GM12878 (cell line): ENCODE measurements around the gene MDK. TPM values are rescaled to one million over a fixed set of nuclear protein-coding genes. Genes with fewer than 3 reads are reported as not detected.

ENCODE experiments used
- ATAC-seq: fragments of 200-7000 bp; cut with Tn5 transposase; 3 replicates; pipeline ENCODE4 v1.9.1; 2020; ENCODE audit warnings: mild to moderate bottlenecking, moderate library complexity
- BruUV-seq: library from RNA; stranded (reverse); fragments of 400-500 nt; replicated peaks from 2 replicates; lab custom pipeline; 2021; lab: Mats Ljungman, UMichigan
- CTCF ChIA-PET: fragments of 300-600 bp; sonication (Branson Sonifier 250); formaldehyde crosslinking; extraction: SDS; loops from one replicate; lab custom pipeline; 2021; ENCODE audit warnings: inconsistent platforms; lab: Yijun Ruan, JAX
- POLR2A ChIA-PET: fragments of 350-600 bp; formaldehyde crosslinking; extraction: SDS; loops from one replicate; lab custom pipeline; 2021; ENCODE audit warnings: inconsistent platforms; lab: Charles Lee
- RAD21 ChIA-PET: fragments of 300-600 bp; sonication (Branson Sonifier 250); formaldehyde crosslinking; loops from one replicate; lab custom pipeline; 2023; ENCODE audit warnings: antibody characterized with exemption; ENCODE audit not compliant: unreplicated experiment; lab: Charles Lee
- SMC1A ChIA-PET: fragments of 300-600 bp; sonication (Branson Sonifier 250); formaldehyde crosslinking; loops from one replicate; lab custom pipeline; 2023; ENCODE audit not compliant: unreplicated experiment, uncharacterized antibody; lab: Charles Lee
- DNase-seq: peaks from one replicate; pipeline ENCODE4 v3.0.0-alpha.2; 2011; ENCODE audit warnings: low read depth, low spot score
- FAIRE-seq: peaks from 3 replicates; lab custom pipeline; 2011; peaks lifted over from hg19 to GRCh38; lab: Jason Lieb, UNC
- H2AFZ ChIP-seq: 2 replicates; pipeline ENCODE4 v1.6.0; 2011; ENCODE audit warnings: low read depth, low read length, control low read depth; ENCODE audit not compliant: control insufficient read depth
- H3K27ac ChIP-seq: 2 replicates; pipeline ENCODE4 v1.5.1; 2011; ENCODE audit warnings: control low read depth; ENCODE audit not compliant: control insufficient read depth, insufficient read depth
- H3K27me3 ChIP-seq, 2 experiments: replicated peaks in 1 of 2; 2 replicates each; pipeline versions ENCODE4 v1.6.0 to v1.6.1; 2011; ENCODE audit warnings: low read length in 1 of 2; ENCODE audit not compliant: control insufficient read depth in 2 of 2, insufficient read depth in 2 of 2
- H3K36me3 ChIP-seq, 2 experiments: 2 replicates each; pipeline ENCODE4 v1.5.1; 2011; ENCODE audit warnings: low read length in 1 of 2; ENCODE audit not compliant: control insufficient read depth in 2 of 2, insufficient read depth in 2 of 2
- H3K4me1 ChIP-seq: 2 replicates; pipeline ENCODE4 v1.6.1; 2011; ENCODE audit warnings: mild to moderate bottlenecking, low read length, moderate library complexity, mixed read lengths; ENCODE audit not compliant: control insufficient read depth, insufficient read depth
- H3K4me2 ChIP-seq: 2 replicates; pipeline ENCODE4 v1.6.0; 2011; ENCODE audit warnings: control low read depth; ENCODE audit not compliant: control insufficient read depth, insufficient read depth
- H3K4me3 ChIP-seq: fragments of 200-600 bp; sonication (generic); 2 replicates; pipeline ENCODE4 v1.5.1; 2016
- H3K79me2 ChIP-seq: 2 replicates; pipeline ENCODE4 v1.6.0; 2011; ENCODE audit warnings: low read length; ENCODE audit not compliant: control insufficient read depth, insufficient read depth
- H3K9ac ChIP-seq: 2 replicates; pipeline ENCODE4 v1.8.0; 2011; ENCODE audit warnings: low read length, control low read depth, mixed read lengths; ENCODE audit not compliant: control insufficient read depth, insufficient read depth
- H3K9me3 ChIP-seq: replicated peaks from 3 replicates; pipeline ENCODE4 v1.5.1; 2011; ENCODE audit warnings: mild to moderate bottlenecking, low read length; ENCODE audit not compliant: control insufficient read depth, insufficient read depth
- H4K20me1 ChIP-seq: 2 replicates; pipeline ENCODE4 v1.6.0; 2011; ENCODE audit not compliant: control insufficient read depth, insufficient read depth
- BACH1 ChIP-seq: fragments of 450-650 bp; IDR thresholded peaks from 2 replicates; pipeline ENCODE4 v1.6.1; 2017; ENCODE audit warnings: mild to moderate bottlenecking, borderline replicate concordance
- MEF2B ChIP-seq: fragments of 450-650 bp; IDR thresholded peaks from 2 replicates; pipeline ENCODE4 v1.6.1; 2018; ENCODE audit warnings: mild to moderate bottlenecking, moderate library complexity; ENCODE audit not compliant: partially characterized antibody, poor library complexity, severe bottlenecking
- MTA2 ChIP-seq: fragments of 450-650 bp; IDR thresholded peaks from 2 replicates; pipeline ENCODE4 v1.6.1; 2016; ENCODE audit warnings: low read depth, mild to moderate bottlenecking, moderate library complexity
- MYB ChIP-seq: fragments of 150-350 bp; IDR thresholded peaks from 2 replicates; pipeline ENCODE4 v1.6.1; 2014; ENCODE audit warnings: mild to moderate bottlenecking, low read depth, low read length, borderline replicate concordance
- NBN ChIP-seq: fragments of 450-650 bp; IDR thresholded peaks from 2 replicates; pipeline ENCODE4 v1.6.1; 2016
- POLR2A ChIP-seq: IDR thresholded peaks from 2 replicates; pipeline ENCODE4 v1.6.1; 2011; ENCODE audit warnings: low read depth, mild to moderate bottlenecking, low read length
- POLR2AphosphoS5 ChIP-seq: IDR thresholded peaks from 2 replicates; pipeline ENCODE4 v1.6.1; 2011; ENCODE audit warnings: mild to moderate bottlenecking, low read length, inconsistent platforms
- RFX5 ChIP-seq: IDR thresholded peaks from 2 replicates; pipeline ENCODE4 v1.6.1; 2011; ENCODE audit warnings: low read depth, low read length, improper control_type of control experiment
- SMC3 ChIP-seq: IDR thresholded peaks from 2 replicates; pipeline ENCODE4 v1.6.1; 2011; ENCODE audit warnings: low read length, improper control_type of control experiment, borderline replicate concordance
- STAT3 ChIP-seq: IDR thresholded peaks from 2 replicates; pipeline ENCODE4 v1.6.1; 2011; ENCODE audit warnings: low read depth, low read length, improper control_type of control experiment
- ZBED1 ChIP-seq: IDR thresholded peaks from 2 replicates; pipeline ENCODE4 v1.6.1; 2016; ENCODE audit warnings: borderline replicate concordance
- ZNF217 ChIP-seq: fragments of 450-650 bp; IDR thresholded peaks from 2 replicates; pipeline ENCODE4 v1.6.1; 2017; ENCODE audit warnings: antibody characterized with exemption, mild to moderate bottlenecking
- ZNF24 ChIP-seq: fragments of 450-650 bp; IDR thresholded peaks from 2 replicates; pipeline ENCODE4 v1.6.1; 2017; ENCODE audit warnings: antibody characterized with exemption, mild to moderate bottlenecking
- WGBS: methylation state at CpG from one replicate; pipeline ENCODE4 v1.1.6; 2016; ENCODE audit warnings: low lambda C conversion rate; ENCODE audit not compliant: insufficient replicate concordance, insufficient coverage; ENCODE audit errors: missing lambda C conversion rate; 5-methylcytosine and 5-hydroxymethylcytosine counted together
- in situ Hi-C: fragments of 300-500 bp; cut with MboI; formaldehyde crosslinking; loops from 9 replicates; pipeline ENCODE4 v1.14.3; 2018; ENCODE audit warnings: mixed read lengths
- intact Hi-C: fragments of 100-400 bp; cut with micrococcal nuclease; formaldehyde crosslinking; loops from one replicate; pipeline ENCODE4 v1.14.2; 2022; ENCODE audit not compliant: unreplicated experiment
- polyA plus RNA-seq, 11 experiments: library from polyadenylated mRNA; depleted of rRNA in 4 of 11; unstranded in 6 of 11; stranded (reverse) in 5 of 11; fragments of >200 nt; fragmentation: Nextera tagmentation in 4 of 11; fragmentation: Illumina TruSeq in 1 of 11; extraction: Ambion mirVana in 4 of 11; extraction: Trizol in 1 of 11; gene quantifications; 1 replicate in 1 of 11; 2 replicates in 10 of 11; pipeline versions ENCODE4 v1.2.1 to v1.2.3, GENCODE V29; 2011 to 2016; ENCODE audit warnings: inconsistent platforms in 2 of 11, missing spikeins in 2 of 11, low read depth in 1 of 11
- total RNA-seq, 4 experiments: library from RNA; depleted of rRNA in 3 of 4; stranded (reverse); fragments of >200 nt in 3 of 4; fragmentation: Illumina TruSeq in 1 of 4; extraction: Trizol in 1 of 4; gene quantifications; 2 replicates each; pipeline versions ENCODE4 v1.2.1 to v1.2.3, GENCODE V29; 2013 to 2021
- TF ChIP-seq, protein P1 (sequence below): IDR thresholded peaks from 2 replicates; pipeline ENCODE4 v1.6.1; 2012; ENCODE audit warnings: low read length, inconsistent platforms
- TF ChIP-seq, protein P2 (sequence below), 3 experiments: IDR thresholded peaks in 2 of 3; conservative IDR thresholded peaks in 1 of 3; 2 replicates each; pipeline ENCODE4 v1.5.1; 2011; ENCODE audit warnings: low read depth in 3 of 3, low read length in 3 of 3, mild to moderate bottlenecking in 3 of 3, control low read depth in 2 of 3, moderate library complexity in 2 of 3, inconsistent platforms in 1 of 3, mixed read lengths in 1 of 3; ENCODE audit not compliant: control insufficient read depth in 2 of 3, insufficient read depth in 1 of 3; ENCODE audit errors: extremely low read depth in 1 of 3
- TF ChIP-seq, protein P3 (sequence below): fragments of 150-350 bp; IDR thresholded peaks from 2 replicates; pipeline ENCODE4 v1.6.1; 2016; ENCODE audit warnings: low read depth, low read length

The MDK gene
- total and polyA plus RNA-seq, 10 of the 15 experiments (the other 5 are each of a cell fraction or from before 2014, with no cell fraction given): 0.77 to 17.8 (median 9.9) TPM

DNA sequence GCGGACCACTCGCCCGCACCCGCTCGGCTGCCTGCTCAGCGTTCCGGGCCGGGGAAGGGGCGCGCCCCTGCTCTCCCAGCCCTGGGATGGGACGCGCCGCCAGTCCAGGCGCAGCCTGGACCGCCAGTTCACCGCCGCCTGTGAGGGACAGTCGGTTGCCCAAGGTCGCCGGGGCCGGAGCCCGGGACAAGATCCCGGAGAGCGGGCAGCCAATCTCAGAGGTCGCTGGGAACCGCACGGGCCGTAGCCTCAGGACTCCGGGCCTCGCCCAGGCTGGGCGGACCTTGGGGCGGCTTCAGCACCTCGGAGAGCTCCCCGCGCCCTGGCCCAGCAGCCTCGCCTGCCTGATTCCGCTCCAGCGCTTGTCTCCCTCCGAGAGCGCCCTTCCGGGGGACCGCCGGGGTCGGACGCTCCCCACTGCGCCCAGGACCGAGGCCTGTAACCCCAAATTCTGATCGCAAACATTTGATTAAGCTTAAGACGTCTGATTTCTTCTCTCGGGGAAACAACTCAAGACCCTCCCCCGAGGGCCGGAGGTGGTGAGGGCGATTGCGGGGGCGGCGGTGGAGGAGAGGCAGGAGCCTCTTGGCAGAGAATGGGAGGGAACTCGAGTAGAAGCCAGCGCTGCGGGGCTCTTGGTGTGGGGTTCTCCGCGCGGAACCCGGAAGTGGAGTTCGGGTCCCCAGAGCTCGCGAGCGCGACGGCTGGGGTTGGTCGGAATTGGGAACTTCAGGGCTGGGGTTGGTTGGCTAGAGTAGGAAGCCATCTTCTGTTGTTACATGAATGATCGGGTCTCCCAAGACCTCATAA lies 11.2 kb downstream of the MDK start (continued):
- TF ChIP-seq, protein P1, sequence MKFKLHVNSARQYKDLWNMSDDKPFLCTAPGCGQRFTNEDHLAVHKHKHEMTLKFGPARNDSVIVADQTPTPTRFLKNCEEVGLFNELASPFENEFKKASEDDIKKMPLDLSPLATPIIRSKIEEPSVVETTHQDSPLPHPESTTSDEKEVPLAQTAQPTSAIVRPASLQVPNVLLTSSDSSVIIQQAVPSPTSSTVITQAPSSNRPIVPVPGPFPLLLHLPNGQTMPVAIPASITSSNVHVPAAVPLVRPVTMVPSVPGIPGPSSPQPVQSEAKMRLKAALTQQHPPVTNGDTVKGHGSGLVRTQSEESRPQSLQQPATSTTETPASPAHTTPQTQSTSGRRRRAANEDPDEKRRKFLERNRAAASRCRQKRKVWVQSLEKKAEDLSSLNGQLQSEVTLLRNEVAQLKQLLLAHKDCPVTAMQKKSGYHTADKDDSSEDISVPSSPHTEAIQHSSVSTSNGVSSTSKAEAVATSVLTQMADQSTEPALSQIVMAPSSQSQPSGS: no peak
- TF ChIP-seq BACH1: no peak
- no peak for TF ChIP-seq MTA2
- no peak for TF ChIP-seq ZBED1
- no peak for TF ChIP-seq ZNF217

DNA sequence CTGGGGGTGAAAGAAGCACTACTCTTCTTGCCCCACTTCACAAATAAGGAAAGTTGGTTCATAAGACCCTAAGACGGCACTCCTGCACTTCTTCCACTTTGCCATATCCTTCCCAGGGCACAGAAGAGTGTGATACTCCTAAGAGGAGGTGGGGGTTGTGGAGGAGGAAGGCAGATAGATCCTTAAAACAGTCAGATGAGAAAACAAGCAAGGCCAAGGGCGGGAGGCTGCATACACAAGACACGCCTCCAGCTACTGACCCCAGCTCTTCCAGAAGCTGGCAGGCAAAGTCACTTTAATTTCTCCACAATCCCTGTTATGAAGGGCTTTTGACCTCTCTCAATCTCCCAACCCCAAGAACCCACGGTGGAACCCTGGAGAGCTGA lies 11.8 kb downstream of the MDK start:
- WGBS: 61% methylated on average over 4 of the region's 4 CpGs
- H3K9ac ChIP-seq: no peak overlapping the region
- DNase-seq (no peak), ATAC-seq (no peak), FAIRE-seq (no peak)
- ChIA-PET POLR2A (interaction anchor here (1.8 kb wide), 1 partner anchor 96 kb away, joined by 6 read pairs; no protein-coding TSS in a partner anchor), CTCF (interaction anchor here (0.5 to 6.7 kb wide), 8 partner anchors 21 to 224 kb away, joined by 3 to 94 read pairs (median 4); partner anchors contain the start of gene ATG13), SMC1A (interaction anchor here (1.0 to 1.6 kb wide), 3 partner anchors 10 to 136 kb away, joined by 3 to 8 read pairs (median 3); no protein-coding TSS in a partner anchor), RAD21 (interaction anchor here (1.0 to 2.1 kb wide), 8 partner anchors 32 to 307 kb away, joined by 3 to 10 read pairs (median 5); partner anchors contain the start of genes ARHGAP1 and ZNF408)
- 0 out of 2 replicates have a peak overlapping the region, but pooled peaks have one; percentile 89 for H3K4me2 ChIP-seq
- H3K27ac ChIP-seq: no peak overlapping the region
- in situ Hi-C loops: loop anchor here (10.0 kb wide), 1 partner anchor 142 kb away; no protein-coding TSS in a partner anchor
- H4K20me1 ChIP-seq: no peaks in the 10 kb centered on the region
- H3K9me3 ChIP-seq: no peaks in the 10 kb centered on the region
- no peaks in the 10 kb centered on the region for H3K79me2 ChIP-seq
- H3K4me1 ChIP-seq: peaks cover 6% of the 10 kb centered on the region
- intact Hi-C loops: no loop called here
- BruUV-seq: no TSS peak
- H3K27me3 ChIP-seq: peaks cover 10 to 12% of the 10 kb centered on the region in 2 experiments
- no peak overlapping the region for H3K4me3 ChIP-seq
- H2AFZ ChIP-seq: no peak overlapping the region
- peaks cover 0 to 13% of the 10 kb centered on the region in 2 experiments; a peak in 3 of 4 replicates for H3K36me3 ChIP-seq
- no peak for TF ChIP-seq STAT3
- no peak for TF ChIP-seq MYB
- TF ChIP-seq NBN: no peak
- TF ChIP-seq SMC3: no peak
- no peak for TF ChIP-seq POLR2AphosphoS5
- TF ChIP-seq RFX5: no peak
- TF ChIP-seq POLR2A: no peak
- TF ChIP-seq, protein P2, sequence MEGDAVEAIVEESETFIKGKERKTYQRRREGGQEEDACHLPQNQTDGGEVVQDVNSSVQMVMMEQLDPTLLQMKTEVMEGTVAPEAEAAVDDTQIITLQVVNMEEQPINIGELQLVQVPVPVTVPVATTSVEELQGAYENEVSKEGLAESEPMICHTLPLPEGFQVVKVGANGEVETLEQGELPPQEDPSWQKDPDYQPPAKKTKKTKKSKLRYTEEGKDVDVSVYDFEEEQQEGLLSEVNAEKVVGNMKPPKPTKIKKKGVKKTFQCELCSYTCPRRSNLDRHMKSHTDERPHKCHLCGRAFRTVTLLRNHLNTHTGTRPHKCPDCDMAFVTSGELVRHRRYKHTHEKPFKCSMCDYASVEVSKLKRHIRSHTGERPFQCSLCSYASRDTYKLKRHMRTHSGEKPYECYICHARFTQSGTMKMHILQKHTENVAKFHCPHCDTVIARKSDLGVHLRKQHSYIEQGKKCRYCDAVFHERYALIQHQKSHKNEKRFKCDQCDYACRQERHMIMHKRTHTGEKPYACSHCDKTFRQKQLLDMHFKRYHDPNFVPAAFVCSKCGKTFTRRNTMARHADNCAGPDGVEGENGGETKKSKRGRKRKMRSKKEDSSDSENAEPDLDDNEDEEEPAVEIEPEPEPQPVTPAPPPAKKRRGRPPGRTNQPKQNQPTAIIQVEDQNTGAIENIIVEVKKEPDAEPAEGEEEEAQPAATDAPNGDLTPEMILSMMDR (IDR thresholded peaks at IDR 0.05 in 2 of 3, conservative IDR thresholded peaks at IDR 0.05 in 1 of 3; ENCODE audit: control insufficient read depth in 2 of 3, extremely low read depth in 1 of 3, insufficient read depth in 1 of 3, low read depth in 3 of 3, low read length in 3 of 3): no peak
- TF ChIP-seq MEF2B: no peak
- TF ChIP-seq, protein P3, sequence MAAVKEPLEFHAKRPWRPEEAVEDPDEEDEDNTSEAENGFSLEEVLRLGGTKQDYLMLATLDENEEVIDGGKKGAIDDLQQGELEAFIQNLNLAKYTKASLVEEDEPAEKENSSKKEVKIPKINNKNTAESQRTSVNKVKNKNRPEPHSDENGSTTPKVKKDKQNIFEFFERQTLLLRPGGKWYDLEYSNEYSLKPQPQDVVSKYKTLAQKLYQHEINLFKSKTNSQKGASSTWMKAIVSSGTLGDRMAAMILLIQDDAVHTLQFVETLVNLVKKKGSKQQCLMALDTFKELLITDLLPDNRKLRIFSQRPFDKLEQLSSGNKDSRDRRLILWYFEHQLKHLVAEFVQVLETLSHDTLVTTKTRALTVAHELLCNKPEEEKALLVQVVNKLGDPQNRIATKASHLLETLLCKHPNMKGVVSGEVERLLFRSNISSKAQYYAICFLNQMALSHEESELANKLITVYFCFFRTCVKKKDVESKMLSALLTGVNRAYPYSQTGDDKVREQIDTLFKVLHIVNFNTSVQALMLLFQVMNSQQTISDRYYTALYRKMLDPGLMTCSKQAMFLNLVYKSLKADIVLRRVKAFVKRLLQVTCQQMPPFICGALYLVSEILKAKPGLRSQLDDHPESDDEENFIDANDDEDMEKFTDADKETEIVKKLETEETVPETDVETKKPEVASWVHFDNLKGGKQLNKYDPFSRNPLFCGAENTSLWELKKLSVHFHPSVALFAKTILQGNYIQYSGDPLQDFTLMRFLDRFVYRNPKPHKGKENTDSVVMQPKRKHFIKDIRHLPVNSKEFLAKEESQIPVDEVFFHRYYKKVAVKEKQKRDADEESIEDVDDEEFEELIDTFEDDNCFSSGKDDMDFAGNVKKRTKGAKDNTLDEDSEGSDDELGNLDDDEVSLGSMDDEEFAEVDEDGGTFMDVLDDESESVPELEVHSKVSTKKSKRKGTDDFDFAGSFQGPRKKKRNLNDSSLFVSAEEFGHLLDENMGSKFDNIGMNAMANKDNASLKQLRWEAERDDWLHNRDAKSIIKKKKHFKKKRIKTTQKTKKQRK: no peak
- TF ChIP-seq ZNF24: no peak
